GM12874 (cell line): ENCODE measurements around the gene NTRK2.

Experiments used
- CTCF ChIP-seq: IDR thresholded peaks from 2 replicates; pipeline ENCODE4 v1.5.1; 2011; ENCODE audit warnings: low read depth, mild to moderate bottlenecking, control low read depth, low read length, moderate library complexity; ENCODE audit not compliant: insufficient read depth

NTRK2 gene

GRCh38 chr9:84817038-84817437 lies 147.5 kb downstream of the NTRK2 start:
- no peak for TF ChIP-seq CTCF

- no peak for TF ChIP-seq CTCF
Observed at GRCh38 chr9:84818791-84819190, 149.3 kb downstream of the NTRK2 start.

GRCh38 chr9:84819491-84819991 lies 150.0 kb downstream of the NTRK2 start:
- no peak for TF ChIP-seq CTCF

- TF ChIP-seq CTCF = no peak
Observed at GRCh38 chr9:84821431-84821830, 151.9 kb downstream of the NTRK2 start.

GRCh38 chr9:84822589-84823233 lies 153.2 kb downstream of the NTRK2 start:
- TF ChIP-seq CTCF = no peak

- no peak for TF ChIP-seq CTCF
Observed at GRCh38 chr9:84823421-84824271, 154.1 kb downstream of the NTRK2 start.

GRCh38 chr9:84827216-84827765 lies 157.8 kb downstream of the NTRK2 start:
- TF ChIP-seq CTCF = no peak
